A673 (cell line): ENCODE results near the gene OR52B6. TPM values are rescaled to one million over a fixed set of nuclear protein-coding genes. Genes with fewer than 3 reads are reported as not detected.

Experiments
- BruUV-seq: library from RNA; stranded (reverse); fragments of 400-500 nt; replicated peaks from 2 replicates; lab custom pipeline; 2021; lab: Mats Ljungman, UMichigan
- CTCF ChIA-PET: fragments of 300-600 bp; sonication (Branson Sonifier 250); formaldehyde crosslinking; loops from one replicate; lab custom pipeline; 2022; ENCODE audit warnings: antibody characterized with exemption; lab: Charles Lee
- POLR2A ChIA-PET: fragments of 300-600 bp; sonication (Branson Sonifier 250); formaldehyde crosslinking; loops from one replicate; lab custom pipeline; 2022; ENCODE audit warnings: antibody characterized with exemption; ENCODE audit not compliant: low non-redundant PET; lab: Charles Lee
- DNase-seq: peaks from one replicate; pipeline ENCODE4 v3.0.0-alpha.2; 2015; ENCODE audit warnings: low spot score
- H3K27ac ChIP-seq: fragments of 200-600 bp; sonication (generic); 2 replicates; pipeline ENCODE4 v1.5.1; 2016; ENCODE audit warnings: mixed run types, low read depth, mild to moderate bottlenecking, mixed read lengths, antibody characterized with exemption, low read length; ENCODE audit not compliant: poor library complexity, severe bottlenecking
- H3K27me3 ChIP-seq: fragments of 200-600 bp; sonication (generic); replicated peaks from 2 replicates; pipeline ENCODE4 v1.6.1; 2017; ENCODE audit warnings: mixed run types, low read depth, mild to moderate bottlenecking, mixed read lengths, antibody characterized with exemption, low read length; ENCODE audit not compliant: insufficient read depth, poor library complexity
- H3K36me3 ChIP-seq: fragments of 200-600 bp; sonication (generic); 2 replicates; pipeline ENCODE4 v1.6.1; 2016; ENCODE audit warnings: mixed run types, mild to moderate bottlenecking, mixed read lengths, antibody characterized with exemption, low read length; ENCODE audit not compliant: insufficient read depth, poor library complexity, severe bottlenecking
- H3K4me1 ChIP-seq: fragments of 200-600 bp; sonication (generic); 2 replicates; pipeline ENCODE4 v1.6.1; 2017; ENCODE audit warnings: mixed run types, mild to moderate bottlenecking, mixed read lengths, antibody characterized with exemption, low read length; ENCODE audit not compliant: insufficient read depth, poor library complexity, severe bottlenecking
- H3K4me3 ChIP-seq: fragments of 200-600 bp; sonication (generic); 2 replicates; pipeline ENCODE4 v1.5.1; 2016; ENCODE audit warnings: low read depth, mixed run types, mild to moderate bottlenecking, mixed read lengths, low read length; ENCODE audit not compliant: poor library complexity, severe bottlenecking
- H3K9me3 ChIP-seq: fragments of 200-600 bp; sonication (generic); 2 replicates; pipeline ENCODE4 v1.6.1; 2016; ENCODE audit warnings: mixed run types, low read depth, mild to moderate bottlenecking, mixed read lengths, antibody characterized with exemption, low read length; ENCODE audit not compliant: poor library complexity, severe bottlenecking
- CTCF ChIP-seq: fragments of 300-800, 200-600 bp; sonication (generic); conservative IDR thresholded peaks from 2 replicates; pipeline ENCODE4 v1.5.1; 2017; ENCODE audit warnings: low read depth, mild to moderate bottlenecking, antibody characterized with exemption, low read length, moderate library complexity, mixed read lengths
- EZH2 ChIP-seq: fragments of 200-600 bp; sonication (generic); IDR thresholded peaks from 2 replicates; pipeline ENCODE4 v1.6.1; 2017; ENCODE audit warnings: borderline replicate concordance, low read depth, mild to moderate bottlenecking, mixed read lengths, antibody characterized with exemption, low read length; ENCODE audit not compliant: poor library complexity, severe bottlenecking
- intact Hi-C: fragments of 100-400 bp; cut with micrococcal nuclease; formaldehyde crosslinking; loops from one replicate; pipeline ENCODE4 v1.10.0; 2022; ENCODE audit not compliant: unreplicated experiment
- total RNA-seq: library from RNA; stranded (reverse); gene quantifications from 2 replicates; pipeline ENCODE4 v1.2.3, GENCODE V29; 2021

The OR52B6 gene
- total RNA-seq, 1 experiment from 2014 or later, result not detected

- Histone ChIP-seq H3K4me1 (no peaks in the 10 kb centered on the region), H3K36me3 (no peaks in the 10 kb centered on the region), H3K9me3 (no peaks in the 10 kb centered on the region), H3K4me3 (no peak overlapping the region), H3K27me3 (no peaks in the 10 kb centered on the region), H3K27ac (no peak overlapping the region)
- no TSS peak for BruUV-seq
- CTCF ChIA-PET, result no interaction called here
- POLR2A ChIA-PET, result no interaction called here
- DNase-seq, result no peak
- intact Hi-C loops, result no loop called here
- no peak for TF ChIP-seq EZH2
- no peak for TF ChIP-seq CTCF
These were observed 16.2 kb upstream of the OR52B6 start for GRCh38 chr11:5564259-5565019.

GRCh38 chr11:5574654-5575053, 6.0 kb upstream of the OR52B6 start:
- Histone ChIP-seq H3K27ac (no peak overlapping the region), H3K4me3 (no peak overlapping the region), H3K4me1 (no peaks in the 10 kb centered on the region), H3K27me3 (no peaks in the 10 kb centered on the region), H3K36me3 (no peaks in the 10 kb centered on the region), H3K9me3 (no peaks in the 10 kb centered on the region)
- CTCF ChIA-PET, result no interaction called here
- intact Hi-C loops, result no loop called here
- no peak for DNase-seq
- no peak for TF ChIP-seq EZH2
- TF ChIP-seq CTCF, result no peak
- POLR2A ChIA-PET, result no interaction called here
- no TSS peak for BruUV-seq

- Histone ChIP-seq H3K4me3 (no peak overlapping the region), H3K4me1 (no peaks in the 10 kb centered on the region), H3K27ac (no peak overlapping the region), H3K36me3 (no peaks in the 10 kb centered on the region), H3K27me3 (no peaks in the 10 kb centered on the region), H3K9me3 (no peaks in the 10 kb centered on the region)
- ChIA-PET POLR2A (no interaction called here), CTCF (no interaction called here)
- BruUV-seq, result no TSS peak
- no peak for DNase-seq
- TF ChIP-seq EZH2 (no peak), CTCF (no peak)
- intact Hi-C loops, result no loop called here
These were observed 5.5 kb upstream of the OR52B6 start for GRCh38 chr11:5575152-5575551.
